Stomach (tissue), 4 donors: ENCODE results near the gene GNAI1.

Experiments used
- CTCF ChIP-seq, 7 experiments: fragments of 450-650 bp in 4 of 7; fragments of 200-600 bp in 3 of 7; sonication (generic) in 3 of 7; IDR thresholded peaks; one replicate each; pipeline ENCODE4 v1.5.1; 2016 to 2019; ENCODE audit warnings: antibody characterized with exemption in 7 of 7, control low read depth in 2 of 7, mild to moderate bottlenecking in 1 of 7
- EP300 ChIP-seq: sonication (generic); formaldehyde crosslinking; IDR thresholded peaks from one replicate; pipeline ENCODE4 v1.6.1; 2017; ENCODE audit warnings: antibody characterized with exemption
- POLR2A ChIP-seq, 4 donors: fragments of 450-650 bp; IDR thresholded peaks; one replicate each; pipeline ENCODE4 v1.6.1; 2016; ENCODE audit warnings: antibody characterized with exemption in 4 of 4, control low read depth in 2 of 4, mild to moderate bottlenecking in 1 of 4, moderate library complexity in 1 of 4
- POLR2AphosphoS5 ChIP-seq, 3 donors: sonication (generic); formaldehyde crosslinking; IDR thresholded peaks; one replicate each; pipeline ENCODE4 v1.6.1; 2016; ENCODE audit warnings: antibody characterized with exemption in 3 of 3

GRCh38 chr7:80213814-80214213, 79.2 kb downstream of the GNAI1 start:
- TF ChIP-seq POLR2A (IDR thresholded peaks at IDR 0.05) (no peak), CTCF (IDR thresholded peaks at IDR 0.05) (no peak), POLR2AphosphoS5 (IDR thresholded peaks at IDR 0.05) (no peak), EP300 (no peak)
